ENCODE measurements around the gene SUGCT. TPM values are rescaled to one million over a fixed set of nuclear protein-coding genes. Genes with fewer than 3 reads are reported as not detected.

Gene SUGCT
- total and polyA plus RNA-seq, 8 donors, result 2.0 to 4.2 (median 2.9) TPM

DNA sequence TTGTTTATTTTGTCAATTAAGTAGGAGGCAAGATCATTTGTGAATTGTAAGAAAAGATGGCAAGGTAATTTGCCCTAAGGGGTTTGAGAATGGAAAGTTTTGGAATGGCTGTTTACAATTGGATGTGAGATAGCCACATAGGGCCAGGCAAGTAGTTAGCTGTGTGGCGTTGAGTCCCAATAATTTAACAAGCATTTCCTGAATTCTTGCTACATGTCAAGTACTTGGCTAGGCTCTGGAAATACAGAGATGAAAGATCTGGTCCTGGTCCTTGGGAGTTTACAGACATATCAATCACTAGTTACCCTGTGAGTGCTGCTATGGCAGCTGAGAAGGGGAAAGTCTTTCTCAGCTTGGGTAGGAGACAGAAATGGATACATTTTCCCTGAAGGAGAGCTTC, 401.6 kb downstream of the SUGCT start:
- Histone ChIP-seq H3K27me3 (no peaks in the 10 kb centered on the region), H3K4me1 (no peaks in the 10 kb centered on the region), H3K9me3 (no peaks in the 10 kb centered on the region), H3K36me3 (no peaks in the 10 kb centered on the region), H3K4me3 (no peak overlapping the region), H3K27ac (no peak overlapping the region)
- DNase-seq (no peak), ATAC-seq (no peak)
- intact Hi-C loops (cut with DNase I), result no loop called here
- TF ChIP-seq, protein P1, sequence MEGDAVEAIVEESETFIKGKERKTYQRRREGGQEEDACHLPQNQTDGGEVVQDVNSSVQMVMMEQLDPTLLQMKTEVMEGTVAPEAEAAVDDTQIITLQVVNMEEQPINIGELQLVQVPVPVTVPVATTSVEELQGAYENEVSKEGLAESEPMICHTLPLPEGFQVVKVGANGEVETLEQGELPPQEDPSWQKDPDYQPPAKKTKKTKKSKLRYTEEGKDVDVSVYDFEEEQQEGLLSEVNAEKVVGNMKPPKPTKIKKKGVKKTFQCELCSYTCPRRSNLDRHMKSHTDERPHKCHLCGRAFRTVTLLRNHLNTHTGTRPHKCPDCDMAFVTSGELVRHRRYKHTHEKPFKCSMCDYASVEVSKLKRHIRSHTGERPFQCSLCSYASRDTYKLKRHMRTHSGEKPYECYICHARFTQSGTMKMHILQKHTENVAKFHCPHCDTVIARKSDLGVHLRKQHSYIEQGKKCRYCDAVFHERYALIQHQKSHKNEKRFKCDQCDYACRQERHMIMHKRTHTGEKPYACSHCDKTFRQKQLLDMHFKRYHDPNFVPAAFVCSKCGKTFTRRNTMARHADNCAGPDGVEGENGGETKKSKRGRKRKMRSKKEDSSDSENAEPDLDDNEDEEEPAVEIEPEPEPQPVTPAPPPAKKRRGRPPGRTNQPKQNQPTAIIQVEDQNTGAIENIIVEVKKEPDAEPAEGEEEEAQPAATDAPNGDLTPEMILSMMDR (IDR thresholded peaks at IDR 0.05), result no peak

DNA sequence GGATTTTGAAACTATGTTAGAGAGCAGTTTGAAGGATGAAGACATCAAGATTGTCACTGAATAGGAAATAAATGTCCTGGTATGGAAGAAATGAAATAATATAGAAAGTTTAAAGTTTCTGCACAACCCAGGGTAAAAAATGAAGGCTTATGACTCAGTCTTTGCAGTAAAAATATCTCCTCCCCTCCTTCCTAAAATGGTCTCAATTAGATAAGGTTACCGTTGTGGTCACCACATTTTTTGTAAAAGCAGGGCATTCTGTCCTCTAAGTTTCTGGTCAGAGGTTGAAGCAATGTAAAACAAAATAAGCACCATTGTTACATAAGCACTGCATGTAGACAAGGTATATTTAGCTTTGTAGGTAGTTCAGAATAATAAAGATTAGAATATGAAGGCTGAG, 403.5 kb downstream of the SUGCT start:
- H3K27ac ChIP-seq, result no peak overlapping the region
- H3K9me3 ChIP-seq, result no peaks in the 10 kb centered on the region
- DNase-seq (no peak), ATAC-seq (no peak)
- H3K36me3 ChIP-seq, result no peaks in the 10 kb centered on the region
- H3K27me3 ChIP-seq, result no peaks in the 10 kb centered on the region
- H3K4me1 ChIP-seq, result peaks cover 0 to 4% of the 10 kb centered on the region in 2 donors
- no peak overlapping the region for H3K4me3 ChIP-seq
- TF ChIP-seq, protein P1 (IDR thresholded peaks at IDR 0.05), result no peak
- intact Hi-C loops (cut with DNase I), result no loop called here

DNA sequence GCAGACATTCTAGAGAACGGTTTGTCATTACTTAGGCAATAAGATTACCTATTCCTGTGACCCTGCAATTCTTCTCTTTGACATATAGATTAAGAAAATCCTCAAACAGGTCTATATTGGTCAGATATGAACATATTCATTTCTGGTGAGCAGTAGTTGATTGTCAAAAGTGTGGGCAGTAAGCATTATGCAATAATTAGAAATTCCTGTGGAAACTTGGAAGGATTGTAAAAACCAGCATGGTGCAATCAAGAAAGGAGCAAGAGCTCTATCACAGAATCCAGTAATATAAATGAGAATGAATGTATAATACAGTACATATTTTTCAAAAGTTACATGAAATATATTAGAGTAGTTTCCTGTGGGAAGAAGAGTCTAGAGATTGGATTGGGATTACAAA, 406.5 kb downstream of the SUGCT start:
- Histone ChIP-seq H3K4me1 (peaks cover 0 to 4% of the 10 kb centered on the region in 2 donors), H3K27ac (no peak overlapping the region), H3K9me3 (no peaks in the 10 kb centered on the region), H3K4me3 (no peak overlapping the region), H3K27me3 (no peaks in the 10 kb centered on the region), H3K36me3 (no peaks in the 10 kb centered on the region)
- DNase-seq (no peak), ATAC-seq (no peak)
- TF ChIP-seq, protein P1 (IDR thresholded peaks at IDR 0.05), result no peak
- intact Hi-C loops (cut with DNase I), result no loop called here

DNA sequence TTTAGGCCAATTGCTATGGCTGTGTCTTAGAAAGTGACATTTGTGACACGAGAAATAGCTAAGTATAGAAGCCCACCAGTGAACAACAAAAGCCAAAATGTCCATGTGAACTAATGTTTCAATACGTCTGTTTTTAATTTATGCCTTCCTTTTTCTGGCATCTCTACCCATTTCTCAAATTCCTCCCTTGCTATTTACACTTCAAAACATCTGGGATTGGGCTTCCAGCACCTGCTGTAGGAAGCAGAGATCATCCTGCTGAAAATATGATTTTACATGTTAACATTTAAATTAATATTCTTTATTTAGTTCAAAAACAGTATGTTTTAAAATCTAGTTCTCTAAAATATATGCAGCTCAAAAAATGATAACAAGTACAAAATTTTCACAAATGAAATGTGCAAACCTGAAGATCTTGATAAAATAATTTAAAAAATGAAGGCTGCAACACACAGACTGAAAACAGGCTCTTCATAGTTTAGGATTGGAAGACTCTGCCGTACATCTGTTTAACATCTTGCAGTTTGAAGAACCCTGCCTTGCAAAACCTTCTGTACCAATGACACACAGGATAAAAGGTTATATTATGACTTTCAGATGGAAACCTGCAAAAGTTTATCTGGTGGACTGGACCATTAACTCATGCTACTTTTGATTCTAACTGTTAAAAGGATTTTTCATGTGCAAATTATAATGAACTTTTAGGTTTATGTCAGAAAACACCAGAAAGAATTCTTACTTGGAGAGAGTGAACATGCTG, 408.4 kb downstream of the SUGCT start:
- no peak overlapping the region for H3K27ac ChIP-seq
- ATAC-seq, result no peak

DNA sequence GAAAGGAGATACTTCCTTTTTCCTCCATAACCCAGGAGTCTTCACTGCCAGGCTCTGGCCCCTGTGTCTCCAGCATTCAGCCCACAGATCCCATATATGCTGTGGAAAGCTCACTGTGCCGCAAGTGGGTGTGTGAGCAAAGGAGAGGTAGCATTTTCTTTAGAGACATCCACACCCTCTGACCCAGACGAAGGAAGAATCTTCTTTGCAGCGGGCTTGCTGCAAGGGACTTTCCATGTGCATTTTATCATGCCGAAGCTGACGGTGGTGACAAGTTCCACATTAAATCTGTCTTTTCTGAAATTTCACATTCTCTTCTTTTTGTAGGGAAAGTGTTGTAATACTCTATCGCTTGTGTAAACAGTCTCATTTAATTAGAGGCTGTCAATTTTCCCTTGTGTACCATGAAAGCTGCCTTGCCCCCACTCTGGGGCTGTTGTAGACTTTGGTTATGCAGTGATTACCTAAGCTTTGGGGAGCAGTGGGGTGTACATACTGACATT, 409.5 kb downstream of the SUGCT start:
- H3K27me3 ChIP-seq, result no peaks in the 10 kb centered on the region
- intact Hi-C loops (cut with DNase I), result no loop called here
- no peaks in the 10 kb centered on the region for H3K9me3 ChIP-seq
- DNase-seq, result no peak
- H3K4me3 ChIP-seq, result no peak overlapping the region
- no peaks in the 10 kb centered on the region for H3K36me3 ChIP-seq
- H3K4me1 ChIP-seq, result peaks cover 0 to 4% of the 10 kb centered on the region in 2 donors
- H3K27ac ChIP-seq, result peak overlapping the region in 1 of 2 donors; percentile 14
- ATAC-seq, result peak; percentile 40
- TF ChIP-seq, protein P1 (IDR thresholded peaks at IDR 0.05), result no peak

More for the DNA sequence above, 408.4 kb downstream of the SUGCT start:
- Histone ChIP-seq H3K27me3 (no peaks in the 10 kb centered on the region), H3K9me3 (no peaks in the 10 kb centered on the region), H3K4me1 (peaks cover 0 to 4% of the 10 kb centered on the region in 2 donors), H3K4me3 (no peak overlapping the region), H3K36me3 (no peaks in the 10 kb centered on the region)
- TF ChIP-seq, protein P1 (IDR thresholded peaks at IDR 0.05), result no peak
- DNase-seq, result no peak
- intact Hi-C loops (cut with DNase I), result no loop called here

Measured in left lung (tissue), 10 donors.